ENCODE data around the gene PODN.

Gene PODN

GRCh38 chr1:53130878-53131589 is 69.0 kb downstream of the PODN start:
- ChIA-PET POLR2A (no interaction called here), CTCF (no interaction called here)
- no peak for TF ChIP-seq NFRKB (IDR thresholded peaks at IDR 0.05)
- DNase-seq (ENCODE audit: extremely low spot score) = no peak

DNA sequence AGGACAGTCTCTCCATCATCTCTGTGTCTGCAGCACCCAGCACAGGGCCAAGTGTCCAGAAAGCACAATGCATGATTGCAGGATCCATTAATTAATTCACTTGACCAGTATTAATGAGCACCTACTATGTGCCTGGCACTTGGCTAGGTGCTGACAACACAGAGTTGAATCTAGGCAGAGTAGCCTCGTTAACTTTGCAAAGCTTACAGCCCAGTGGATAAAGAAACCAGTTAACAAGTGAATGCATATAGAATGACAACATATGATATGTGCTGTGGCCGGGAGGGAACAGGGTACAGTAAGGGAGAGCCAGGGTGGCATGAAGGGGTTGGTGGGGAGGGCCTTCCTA is 69.6 kb downstream of the PODN start:
- ChIA-PET POLR2A (no interaction called here), CTCF (interaction anchor here (0.6 kb wide), 1 partner anchor 208 kb away, joined by 8 read pairs; no protein-coding TSS in a partner anchor)
- no peak for DNase-seq (ENCODE audit: extremely low spot score)
- TF ChIP-seq FOXA1 (IDR thresholded peaks at IDR 0.05) (no peak), BHLHE40 (IDR thresholded peaks at IDR 0.05; ENCODE audit: borderline replicate concordance) (no peak), FOXM1 (IDR thresholded peaks at IDR 0.05; ENCODE audit: borderline replicate concordance) (no peak), NFRKB (IDR thresholded peaks at IDR 0.05) (no peak), SUZ12 (IDR thresholded peaks at IDR 0.05) (no peak), ZNF384 (IDR thresholded peaks at IDR 0.05) (no peak), HDGF (IDR thresholded peaks at IDR 0.05; ENCODE audit: borderline replicate concordance) (no peak), ARNT (IDR thresholded peaks at IDR 0.05) (no peak), CTBP1 (IDR thresholded peaks at IDR 0.05; ENCODE audit: borderline replicate concordance) (no peak), FOXK2 (IDR thresholded peaks at IDR 0.05) (no peak), LEF1 (IDR thresholded peaks at IDR 0.05; ENCODE audit: borderline replicate concordance) (no peak), PKNOX1 (IDR thresholded peaks at IDR 0.05) (no peak), ELF4 (IDR thresholded peaks at IDR 0.05) (no peak), L3MBTL2 (conservative IDR thresholded peaks at IDR 0.05) (no peak), SP1 (IDR thresholded peaks at IDR 0.05) (no peak), TARDBP (IDR thresholded peaks at IDR 0.05) (no peak)

DNA sequence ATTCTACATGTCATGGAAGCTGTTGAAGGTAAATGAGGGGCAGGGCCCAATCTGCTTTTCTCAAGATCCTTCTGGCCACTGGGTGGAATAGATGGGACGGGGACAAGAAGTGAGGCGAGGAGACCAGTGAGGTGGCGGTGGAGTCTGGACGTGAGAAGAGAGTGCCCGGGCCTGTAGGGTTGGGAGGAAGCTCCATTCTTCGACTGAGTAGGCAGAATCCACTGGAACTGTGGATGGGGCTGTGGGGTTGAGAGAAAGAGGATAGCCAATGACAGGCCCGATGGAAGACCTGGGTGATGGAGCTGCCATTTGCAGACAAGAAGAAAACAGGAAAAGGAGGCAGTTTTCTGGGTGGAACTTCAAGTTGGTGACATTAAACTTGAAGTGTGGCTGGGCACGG is 70.2 kb downstream of the PODN start:
- TF ChIP-seq L3MBTL2 (conservative IDR thresholded peaks at IDR 0.05) (no peak), ZNF384 (IDR thresholded peaks at IDR 0.05) (no peak), PKNOX1 (IDR thresholded peaks at IDR 0.05) (no peak), SP1 (IDR thresholded peaks at IDR 0.05) (no peak), ELF4 (IDR thresholded peaks at IDR 0.05) (no peak), NFRKB (IDR thresholded peaks at IDR 0.05) (no peak), BHLHE40 (IDR thresholded peaks at IDR 0.05; ENCODE audit: borderline replicate concordance) (no peak), FOXK2 (IDR thresholded peaks at IDR 0.05) (no peak), HDGF (IDR thresholded peaks at IDR 0.05; ENCODE audit: borderline replicate concordance) (no peak), SUZ12 (IDR thresholded peaks at IDR 0.05) (no peak), FOXA1 (IDR thresholded peaks at IDR 0.05) (no peak), ARNT (IDR thresholded peaks at IDR 0.05) (no peak), TARDBP (IDR thresholded peaks at IDR 0.05) (no peak), FOXM1 (IDR thresholded peaks at IDR 0.05; ENCODE audit: borderline replicate concordance) (no peak), LEF1 (IDR thresholded peaks at IDR 0.05; ENCODE audit: borderline replicate concordance) (no peak), CTBP1 (IDR thresholded peaks at IDR 0.05; ENCODE audit: borderline replicate concordance) (no peak)
- POLR2A ChIA-PET = no interaction called here
- CTCF ChIA-PET = interaction anchor here (0.6 kb wide), 1 partner anchor 209 kb away, joined by 8 read pairs; no protein-coding TSS in a partner anchor
- DNase-seq (ENCODE audit: extremely low spot score) = no peak

- POLR2A ChIA-PET = no interaction called here
- DNase-seq (ENCODE audit: extremely low spot score) = no peak
- CTCF ChIA-PET = no interaction called here
- TF ChIP-seq ELF4 (IDR thresholded peaks at IDR 0.05) (no peak), L3MBTL2 (conservative IDR thresholded peaks at IDR 0.05) (no peak), NFRKB (IDR thresholded peaks at IDR 0.05) (no peak), LEF1 (IDR thresholded peaks at IDR 0.05; ENCODE audit: borderline replicate concordance) (no peak)
Measured at GRCh38 chr1:53133261-53134041, 71.4 kb downstream of the PODN start.

DNA sequence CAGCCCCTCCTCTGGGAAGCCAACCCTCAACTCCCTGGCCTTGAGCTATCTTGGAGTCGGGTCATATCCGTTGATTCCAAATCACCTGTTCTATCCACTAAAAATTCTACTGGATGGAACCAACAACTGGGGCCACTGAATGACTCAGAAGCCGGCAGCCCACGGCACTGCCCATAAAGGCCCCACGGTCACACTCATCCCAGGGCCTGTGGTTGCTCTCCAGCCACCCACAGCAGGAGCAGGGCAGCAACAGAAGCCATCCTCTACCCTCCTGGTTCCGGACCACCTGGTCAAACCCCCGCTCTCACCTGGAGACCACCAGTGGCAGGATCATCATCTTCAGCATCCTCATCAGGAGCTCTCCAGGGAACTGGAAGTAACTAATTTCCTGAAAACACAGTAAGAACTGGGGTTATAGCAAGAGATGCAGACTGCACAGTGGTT is 72.1 kb downstream of the PODN start:
- ChIA-PET POLR2A (no interaction called here), CTCF (no interaction called here)
- TF ChIP-seq SP1 (IDR thresholded peaks at IDR 0.05) (no peak), FOXA1 (IDR thresholded peaks at IDR 0.05) (no peak), NFRKB (IDR thresholded peaks at IDR 0.05) (no peak), FOXM1 (IDR thresholded peaks at IDR 0.05; ENCODE audit: borderline replicate concordance) (no peak), TARDBP (IDR thresholded peaks at IDR 0.05) (no peak)
- DNase-seq (ENCODE audit: extremely low spot score) = no peak
